DLD1 (cell line): Measurements from ENCODE around the gene PDCD2L.
"Not testable (repeated sequence)": the region's sequence is repeated elsewhere in the genome, so short reads cannot be mapped to it uniquely, and the experiment has no call there.

ENCODE experiments used
- in situ Hi-C: cut with HindIII; loops from 2 replicates; pipeline ENCODE4 v1.10.0; 2017; ENCODE audit warnings: low sequenced_read_pairs

The PDCD2L gene

GRCh38 chr19:34409189-34410164 is 5.3 kb downstream of the PDCD2L start:
- in situ Hi-C loops = no loop called here

GRCh38 chr19:34411216-34411615 is 7.0 kb downstream of the PDCD2L start:
- in situ Hi-C loops = no loop called here

- in situ Hi-C loops = no loop called here
These were observed 11.9 kb downstream of the PDCD2L start for GRCh38 chr19:34416021-34416545.

- in situ Hi-C loops = no loop called here
These were observed 14.1 kb downstream of the PDCD2L start for GRCh38 chr19:34418300-34418699.

GRCh38 chr19:34426096-34426661 is 22.0 kb downstream of the PDCD2L start:
- in situ Hi-C loops = no loop called here

GRCh38 chr19:34428549-34429285 is 24.5 kb downstream of the PDCD2L start:
- in situ Hi-C loops = no loop called here

- in situ Hi-C loops = no loop called here
These were observed 25.4 kb downstream of the PDCD2L start for GRCh38 chr19:34429553-34429952.

GRCh38 chr19:34430738-34431625 is 26.8 kb downstream of the PDCD2L start:
- in situ Hi-C loops = no loop called here

- in situ Hi-C loops = no loop called here
These were observed 27.6 kb downstream of the PDCD2L start for GRCh38 chr19:34431681-34432402.

- in situ Hi-C loops = no loop called here
These were observed 28.6 kb downstream of the PDCD2L start for GRCh38 chr19:34432797-34433196.

- in situ Hi-C loops = no loop called here
These were observed 32.5 kb downstream of the PDCD2L start for GRCh38 chr19:34436716-34437115.

GRCh38 chr19:34448191-34448590 is 44.0 kb downstream of the PDCD2L start:
- in situ Hi-C loops = no loop called here

- in situ Hi-C loops = no loop called here
These were observed 48.5 kb downstream of the PDCD2L start for GRCh38 chr19:34452723-34453122.

- in situ Hi-C loops = no loop called here
These were observed 49.9 kb downstream of the PDCD2L start for GRCh38 chr19:34454091-34454490.

- in situ Hi-C loops = no loop called here
These were observed 50.5 kb downstream of the PDCD2L start for GRCh38 chr19:34454685-34455084.

GRCh38 chr19:34455783-34456480 is 51.7 kb downstream of the PDCD2L start:
- in situ Hi-C loops = not testable (repeated sequence)

- in situ Hi-C loops = no loop called here
These were observed 53.2 kb downstream of the PDCD2L start for GRCh38 chr19:34457446-34457845.

GRCh38 chr19:34458677-34459076 is 54.5 kb downstream of the PDCD2L start:
- in situ Hi-C loops = no loop called here

GRCh38 chr19:34459614-34460013 is 55.4 kb downstream of the PDCD2L start:
- in situ Hi-C loops = no loop called here
